Trophoblast cell (in vitro differentiated cells and primary cell): Measurements from ENCODE around the gene BSPRY.

Experiments
- DNase-seq, 2 donors: peaks; one replicate each; pipeline ENCODE4 v3.0.0-alpha.2; 2016
- H2AFZ ChIP-seq: 2 replicates; pipeline ENCODE4 v1.6.1; 2013; ENCODE audit warnings: low read length, moderate library complexity, mild to moderate bottlenecking; ENCODE audit not compliant: insufficient read depth, poor library complexity
- H2AK5ac ChIP-seq: 2 replicates; pipeline ENCODE4 v1.6.1; 2013; ENCODE audit warnings: mild to moderate bottlenecking, low read length
- H2BK120ac ChIP-seq: 2 replicates; pipeline ENCODE4 v1.6.1; 2013; ENCODE audit warnings: low read length, mild to moderate bottlenecking, moderate library complexity; ENCODE audit not compliant: insufficient read depth, poor library complexity
- H2BK12ac ChIP-seq: 2 replicates; pipeline ENCODE4 v1.6.1; 2013; ENCODE audit warnings: mild to moderate bottlenecking, low read length, moderate library complexity
- H2BK5ac ChIP-seq: 2 replicates; pipeline ENCODE4 v1.6.1; 2013; ENCODE audit warnings: low read length, low read depth, moderate library complexity, mild to moderate bottlenecking; ENCODE audit not compliant: poor library complexity
- H3K14ac ChIP-seq: 2 replicates; pipeline ENCODE4 v1.6.1; 2013; ENCODE audit warnings: mild to moderate bottlenecking, low read length
- H3K18ac ChIP-seq: 2 replicates; pipeline ENCODE4 v1.6.1; 2013; ENCODE audit warnings: mild to moderate bottlenecking, low read length
- H3K23ac ChIP-seq: 2 replicates; pipeline ENCODE4 v1.6.1; 2013; ENCODE audit warnings: low read length
- H3K27ac ChIP-seq: 2 replicates; pipeline ENCODE4 v1.5.1; 2013; ENCODE audit warnings: low read depth, mild to moderate bottlenecking, inconsistent platforms, low read length, moderate library complexity
- H3K27me3 ChIP-seq: 2 replicates; pipeline ENCODE4 v1.6.1; 2013; ENCODE audit warnings: inconsistent platforms, mild to moderate bottlenecking, low read length, moderate library complexity; ENCODE audit not compliant: insufficient read depth
- H3K36me3 ChIP-seq, 2 experiments: 1 replicate in 1 of 2; 2 replicates in 1 of 2; pipeline ENCODE4 v1.6.1; 2013; ENCODE audit warnings: low read length in 2 of 2, mild to moderate bottlenecking in 2 of 2, moderate library complexity in 1 of 2; ENCODE audit not compliant: insufficient read depth in 2 of 2, control insufficient read depth in 1 of 2
- H3K4ac ChIP-seq: 2 replicates; pipeline ENCODE4 v1.6.1; 2013; ENCODE audit warnings: low read depth, mild to moderate bottlenecking, low read length, moderate library complexity
- H3K4me1 ChIP-seq, 2 experiments: 1 replicate in 1 of 2; 2 replicates in 1 of 2; pipeline ENCODE4 v1.6.1; 2013; ENCODE audit warnings: low read length in 2 of 2, mild to moderate bottlenecking in 2 of 2, moderate library complexity in 1 of 2; ENCODE audit not compliant: insufficient read depth in 2 of 2, control insufficient read depth in 1 of 2
- H3K4me2 ChIP-seq: 2 replicates; pipeline ENCODE4 v1.6.1; 2013; ENCODE audit warnings: inconsistent platforms, mild to moderate bottlenecking, low read length, moderate library complexity
- H3K4me3 ChIP-seq: 2 replicates; pipeline ENCODE4 v1.5.1; 2013; ENCODE audit warnings: mild to moderate bottlenecking, low read depth, low read length, inconsistent platforms
- H3K79me1 ChIP-seq: one replicate; pipeline ENCODE4 v1.6.1; 2013; ENCODE audit warnings: low read length
- H3K79me2 ChIP-seq: 2 replicates; pipeline ENCODE4 v1.6.1; 2013; ENCODE audit warnings: low read length, mild to moderate bottlenecking; ENCODE audit not compliant: control insufficient read depth, insufficient read depth, poor library complexity
- H3K9ac ChIP-seq: 2 replicates; pipeline ENCODE4 v1.6.1; 2013; ENCODE audit warnings: mild to moderate bottlenecking, low read length
- H3K9me3 ChIP-seq: 2 replicates; pipeline ENCODE4 v1.6.1; 2013; ENCODE audit warnings: low read depth, mild to moderate bottlenecking, control low read depth, inconsistent platforms, low read length; ENCODE audit not compliant: insufficient read depth
- H4K12ac ChIP-seq: 2 replicates; pipeline ENCODE4 v1.6.1; 2013; ENCODE audit warnings: low read depth, mild to moderate bottlenecking, low read length, moderate library complexity
- H4K8ac ChIP-seq: 2 replicates; pipeline ENCODE4 v1.6.1; 2013; ENCODE audit warnings: low read depth, mild to moderate bottlenecking, low read length, moderate library complexity
- H4K91ac ChIP-seq: one replicate; pipeline ENCODE4 v1.6.1; 2013; ENCODE audit warnings: low read depth, mild to moderate bottlenecking, low read length, moderate library complexity
- WGBS: extraction: QIAGEN DNeasy Blood & Tissue Kit; methylation state at CpG from one replicate; pipeline ENCODE4 v1.1.7; 2013; ENCODE audit warnings: missing lambda C conversion rate; ENCODE audit not compliant: insufficient read length, insufficient coverage; ENCODE audit errors: extremely low coverage; 5-methylcytosine and 5-hydroxymethylcytosine counted together

The BSPRY gene

GRCh38 chr9:113352006-113352405, 2.7 kb downstream of the BSPRY start:
- WGBS, result no CpG with 5 or more reads among the region's 6 CpGs
- no peaks in the 10 kb centered on the region for H3K9me3 ChIP-seq
- no peak overlapping the region for H4K8ac ChIP-seq

GRCh38 chr9:113352411-113352810, 3.1 kb downstream of the BSPRY start:
- no peak overlapping the region for H2AK5ac ChIP-seq
- no peaks in the 10 kb centered on the region for H3K79me2 ChIP-seq
- no peak overlapping the region for H2BK12ac ChIP-seq
- no peak overlapping the region for H2BK5ac ChIP-seq
- H3K4me3 ChIP-seq, result no peak overlapping the region
- no peak overlapping the region for H4K12ac ChIP-seq
- H3K4me1 ChIP-seq, result peaks cover 4 to 5% of the 10 kb centered on the region in 2 experiments
- H4K8ac ChIP-seq, result no peak overlapping the region
- no peak overlapping the region for H3K23ac ChIP-seq
- DNase-seq, result no peak
- H3K18ac ChIP-seq, result no peak overlapping the region
- H3K36me3 ChIP-seq, result no peaks in the 10 kb centered on the region
- H3K14ac ChIP-seq, result no peak overlapping the region
- no peak overlapping the region for H3K4ac ChIP-seq
- no peak overlapping the region for H3K9ac ChIP-seq
- H2BK120ac ChIP-seq, result no peak overlapping the region
- no peak overlapping the region for H3K27ac ChIP-seq
- H3K27me3 ChIP-seq, result peaks cover 13% of the 10 kb centered on the region
- H2AFZ ChIP-seq, result no peak overlapping the region
- H3K79me1 ChIP-seq, result no peaks in the 10 kb centered on the region
- no peak overlapping the region for H4K91ac ChIP-seq
- H3K4me2 ChIP-seq, result no peak overlapping the region
- H3K9me3 ChIP-seq, result no peaks in the 10 kb centered on the region
- WGBS, result no CpG with 5 or more reads among the region's 1 CpG

More at GRCh38 chr9:113352006-113352405, 2.7 kb downstream of the BSPRY start:
- H2BK12ac ChIP-seq, result no peak overlapping the region
- no peak overlapping the region for H3K14ac ChIP-seq
- peaks cover 13% of the 10 kb centered on the region for H3K27me3 ChIP-seq
- no peaks in the 10 kb centered on the region for H3K79me1 ChIP-seq
- no peak overlapping the region for H2AK5ac ChIP-seq
- H3K23ac ChIP-seq, result no peak overlapping the region
- H3K4ac ChIP-seq, result no peak overlapping the region
- no peak overlapping the region for H3K18ac ChIP-seq
- no peak overlapping the region for H2AFZ ChIP-seq
- H3K9ac ChIP-seq, result no peak overlapping the region
- no peak overlapping the region for H4K91ac ChIP-seq
- no peak for DNase-seq
- H2BK5ac ChIP-seq, result no peak overlapping the region
- H3K4me1 ChIP-seq, result peaks cover 4 to 5% of the 10 kb centered on the region in 2 experiments
- no peaks in the 10 kb centered on the region for H3K79me2 ChIP-seq
- no peak overlapping the region for H3K27ac ChIP-seq
- no peak overlapping the region for H3K4me2 ChIP-seq
- no peaks in the 10 kb centered on the region for H3K36me3 ChIP-seq
- H3K4me3 ChIP-seq, result no peak overlapping the region
- no peak overlapping the region for H2BK120ac ChIP-seq
- no peak overlapping the region for H4K12ac ChIP-seq

- no peaks in the 10 kb centered on the region for H3K79me1 ChIP-seq
- no peaks in the 10 kb centered on the region for H3K36me3 ChIP-seq
- H3K27ac ChIP-seq, result no peak overlapping the region
- H4K91ac ChIP-seq, result no peak overlapping the region
- no peak overlapping the region for H2BK12ac ChIP-seq
- H3K23ac ChIP-seq, result no peak overlapping the region
- no peak overlapping the region for H3K4ac ChIP-seq
- WGBS, result no CpG with 5 or more reads among the region's 4 CpGs
- no peak for DNase-seq
- no peak overlapping the region for H3K18ac ChIP-seq
- no peak overlapping the region for H2BK120ac ChIP-seq
- H3K4me1 ChIP-seq, result peaks cover 0 to under 1% of the 10 kb centered on the region in 2 experiments
- H3K9me3 ChIP-seq, result no peaks in the 10 kb centered on the region
- H3K27me3 ChIP-seq, result peaks cover 3% of the 10 kb centered on the region
- H2BK5ac ChIP-seq, result no peak overlapping the region
- H3K4me2 ChIP-seq, result no peak overlapping the region
- no peak overlapping the region for H2AK5ac ChIP-seq
- H3K9ac ChIP-seq, result no peak overlapping the region
- no peak overlapping the region for H3K14ac ChIP-seq
- H3K4me3 ChIP-seq, result no peak overlapping the region
- no peak overlapping the region for H4K8ac ChIP-seq
- no peak overlapping the region for H2AFZ ChIP-seq
- H4K12ac ChIP-seq, result no peak overlapping the region
- H3K79me2 ChIP-seq, result no peaks in the 10 kb centered on the region
These were observed 5.8 kb downstream of the BSPRY start for GRCh38 chr9:113355040-113355596.

DNA sequence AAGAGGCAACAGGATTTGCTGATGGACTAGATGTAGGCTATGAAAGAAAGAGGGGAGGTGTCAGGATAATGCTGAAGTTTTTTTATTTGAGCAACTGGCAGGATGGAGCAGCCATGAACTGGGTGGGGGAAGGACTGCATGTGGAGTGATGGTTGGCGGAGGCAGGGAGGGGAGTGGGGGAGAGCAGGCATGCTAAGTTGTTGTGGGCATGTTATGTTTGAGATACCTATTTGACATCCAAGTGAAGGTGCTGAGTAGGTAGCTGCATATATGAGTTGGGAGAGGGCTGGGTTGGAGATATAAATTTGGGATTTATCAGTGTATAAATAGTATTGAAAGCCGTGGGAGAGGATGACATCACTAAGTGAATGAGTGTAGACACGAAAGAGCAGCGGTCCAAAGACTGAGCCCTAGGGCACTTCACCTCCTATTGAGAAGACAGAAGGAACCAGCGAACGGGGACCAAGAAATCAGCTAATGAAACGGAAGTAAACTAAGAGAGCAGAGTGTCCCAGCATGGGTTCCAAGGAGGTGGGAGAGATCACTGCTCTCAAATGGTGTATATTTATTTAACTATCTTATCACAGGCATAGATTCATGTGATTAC, 7.4 kb downstream of the BSPRY start:
- no peak for DNase-seq
- Histone ChIP-seq H3K79me2 (no peaks in the 10 kb centered on the region), H3K9me3 (no peaks in the 10 kb centered on the region), H2BK120ac (no peak overlapping the region), H2AFZ (no peak overlapping the region), H3K23ac (no peak overlapping the region), H4K8ac (no peak overlapping the region), H4K12ac (no peak overlapping the region), H3K36me3 (no peaks in the 10 kb centered on the region), H3K18ac (no peak overlapping the region), H2AK5ac (no peak overlapping the region), H3K4ac (no peak overlapping the region), H4K91ac (no peak overlapping the region), H3K79me1 (no peaks in the 10 kb centered on the region), H3K9ac (no peak overlapping the region), H3K4me1 (no peaks in the 10 kb centered on the region), H3K4me3 (no peak overlapping the region), H2BK12ac (no peak overlapping the region), H3K27ac (no peak overlapping the region), H3K14ac (no peak overlapping the region), H3K27me3 (no peaks in the 10 kb centered on the region), H3K4me2 (no peak overlapping the region), H2BK5ac (no peak overlapping the region)
- no CpG with 5 or more reads among the region's 7 CpGs for WGBS
